Non-pigmented ciliary epithelial cell (primary cell): ENCODE results near the gene DCAF4.
"Not testable (repeated sequence)": the region's sequence is repeated elsewhere in the genome, so short reads cannot be mapped to it uniquely, and the experiment has no call there.

Experiments used
- DNase-seq: peaks from one replicate; pipeline ENCODE4 v3.0.0-alpha.2; 2010; ENCODE audit warnings: low read depth

The DCAF4 gene

DNA sequence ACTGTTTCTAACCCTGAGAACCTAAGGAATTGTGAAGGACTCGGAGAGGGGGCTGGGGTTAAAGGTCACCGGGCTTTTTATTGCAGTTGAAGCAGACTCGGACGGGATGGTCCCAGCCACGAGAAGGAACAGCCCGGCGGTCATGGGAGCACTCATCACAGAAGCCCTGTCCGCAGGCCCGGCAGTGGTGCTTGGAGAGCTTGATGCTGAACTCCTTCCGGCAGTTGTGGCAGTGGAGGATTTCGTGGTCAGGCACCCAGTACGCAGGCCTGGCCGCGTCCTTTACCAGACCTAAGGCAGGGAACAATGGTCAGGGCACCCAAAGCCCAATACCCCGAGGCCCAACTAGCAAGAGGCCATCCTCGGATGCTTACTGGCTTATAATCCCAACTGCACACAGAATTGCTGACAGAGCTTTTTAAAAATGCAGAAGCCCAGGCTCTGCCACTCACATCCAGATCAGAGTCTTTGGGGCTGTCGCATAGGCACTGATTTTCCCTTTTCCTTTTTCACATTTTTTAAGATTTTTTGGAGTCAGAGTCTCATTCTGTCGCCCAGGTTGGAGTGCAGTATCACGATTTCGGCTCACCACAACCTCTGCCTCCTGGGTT, 44.7 kb downstream of the DCAF4 start:
- no peak for DNase-seq

GRCh38 chr14:72974661-72975060, 48.4 kb downstream of the DCAF4 start:
- no peak for DNase-seq

DNA sequence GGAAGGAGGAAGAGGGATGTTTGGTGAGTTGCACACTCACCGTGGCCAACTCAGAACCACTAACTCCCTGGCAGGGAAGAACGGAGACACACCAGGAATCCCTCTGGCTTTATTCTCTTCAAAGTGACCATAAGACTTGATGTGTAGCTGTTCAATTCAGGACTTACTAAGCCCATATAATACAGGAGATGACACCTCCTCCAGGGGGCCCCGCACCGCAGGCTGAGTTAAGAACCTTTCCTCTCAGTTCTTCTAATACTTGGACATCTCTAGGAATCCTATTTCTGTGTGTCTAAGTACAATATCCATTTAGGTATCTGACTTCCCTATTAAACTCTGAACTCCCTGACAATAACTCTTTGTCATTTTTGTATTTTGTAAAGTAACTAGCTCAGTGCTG, 49.5 kb downstream of the DCAF4 start:
- DNase-seq: no peak

DNA sequence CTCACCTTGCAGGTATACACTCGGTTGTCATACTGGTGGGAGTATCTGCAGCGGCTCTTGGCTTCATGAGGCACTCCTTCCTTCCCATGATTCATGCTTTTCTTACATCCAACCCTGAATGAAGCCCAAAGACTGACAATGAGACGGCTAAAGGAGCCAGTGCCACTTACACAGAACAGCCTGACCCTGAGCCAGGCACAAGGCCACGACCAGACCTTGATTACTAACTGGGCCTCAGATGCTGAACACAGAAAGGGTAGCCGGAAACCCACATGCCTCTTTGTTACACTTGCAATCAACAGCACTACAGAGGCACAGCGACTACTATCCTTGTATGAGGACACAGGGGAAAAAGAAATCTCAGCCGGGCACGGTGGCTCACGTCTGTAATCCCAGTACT, 52.6 kb downstream of the DCAF4 start:
- no peak for DNase-seq

DNA sequence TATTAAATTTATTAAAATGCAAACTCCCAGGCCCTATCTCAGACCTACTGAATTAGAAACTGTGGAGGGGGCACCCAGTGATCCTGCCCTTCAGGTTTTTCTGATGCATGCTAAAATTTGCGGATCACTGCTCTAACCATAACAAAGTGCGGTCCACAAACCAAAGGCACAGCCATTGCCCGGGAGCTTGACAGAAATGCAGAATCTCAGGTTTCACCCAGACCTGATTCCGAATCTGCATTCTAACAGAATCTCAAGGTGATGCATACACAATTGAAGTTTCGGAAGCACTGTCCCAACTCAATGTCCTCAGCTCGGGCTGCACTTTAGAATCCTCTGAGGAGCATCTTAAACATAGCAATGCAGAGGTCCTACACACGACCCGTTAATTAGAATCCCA, 54.6 kb downstream of the DCAF4 start:
- no peak for DNase-seq

DNA sequence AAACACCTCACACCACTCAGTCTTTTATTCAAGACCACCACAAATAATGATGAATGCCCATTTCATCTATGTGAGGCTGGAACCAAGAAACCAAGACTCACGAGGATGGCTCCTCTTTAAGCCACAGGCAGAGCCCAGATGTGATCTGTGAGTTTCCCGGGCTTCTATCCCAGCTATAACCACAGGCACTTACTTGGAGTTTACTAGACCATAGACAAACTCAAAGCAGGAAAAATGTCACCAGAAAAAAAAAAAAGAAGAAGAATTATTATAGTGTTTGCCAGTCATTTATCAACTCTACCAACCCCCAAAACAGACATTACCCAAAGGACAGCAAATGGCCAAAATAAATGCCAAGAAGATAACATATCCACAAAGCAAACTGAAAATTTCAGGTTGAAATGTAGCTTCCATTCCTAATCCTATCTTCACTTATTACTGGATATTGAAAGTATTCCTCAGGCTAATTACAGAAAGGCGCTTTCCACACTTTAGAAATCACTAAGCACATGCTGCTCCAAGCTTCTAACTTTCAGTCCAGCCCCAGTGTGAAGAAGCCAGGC, 56.0 kb downstream of the DCAF4 start:
- DNase-seq: no peak

DNA sequence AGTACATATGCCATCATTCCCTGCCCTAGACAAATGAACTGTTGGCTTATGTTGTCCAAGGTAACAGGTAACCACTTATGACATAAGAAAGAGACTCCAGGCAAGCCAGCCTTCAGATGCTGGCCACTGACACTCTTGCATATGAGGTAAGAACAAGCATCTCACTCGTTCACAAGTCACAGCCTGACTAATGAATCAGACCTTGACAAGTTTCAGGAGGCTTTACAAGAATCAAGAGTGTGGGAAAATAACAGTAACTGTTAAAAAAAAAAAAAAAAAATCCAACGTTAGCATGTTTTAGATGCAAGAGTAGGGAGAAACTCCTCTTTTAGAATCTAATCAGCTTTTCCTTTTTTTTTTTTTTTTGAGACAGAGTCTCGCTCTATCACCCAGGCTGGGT, 60.0 kb downstream of the DCAF4 start:
- no peak for DNase-seq

DNA sequence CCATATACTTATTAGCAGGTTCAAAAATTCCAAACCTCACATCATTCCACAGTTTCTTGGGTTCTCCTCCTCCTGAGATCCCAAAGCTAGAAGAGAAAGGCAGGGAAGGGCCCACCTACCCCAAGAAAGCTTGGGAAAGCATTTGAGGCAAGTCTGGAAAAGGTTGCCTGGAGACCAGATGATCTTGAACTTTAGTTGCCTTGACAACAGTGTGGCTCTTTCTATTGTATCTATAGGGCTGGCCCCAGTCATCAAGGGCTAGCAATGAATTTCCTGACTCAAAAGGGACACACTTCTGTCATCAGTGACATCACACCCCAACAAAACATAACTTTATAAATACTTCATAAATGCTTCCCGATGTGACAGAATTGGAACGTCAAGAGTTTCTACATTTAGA, 60.6 kb downstream of the DCAF4 start:
- no peak for DNase-seq

DNA sequence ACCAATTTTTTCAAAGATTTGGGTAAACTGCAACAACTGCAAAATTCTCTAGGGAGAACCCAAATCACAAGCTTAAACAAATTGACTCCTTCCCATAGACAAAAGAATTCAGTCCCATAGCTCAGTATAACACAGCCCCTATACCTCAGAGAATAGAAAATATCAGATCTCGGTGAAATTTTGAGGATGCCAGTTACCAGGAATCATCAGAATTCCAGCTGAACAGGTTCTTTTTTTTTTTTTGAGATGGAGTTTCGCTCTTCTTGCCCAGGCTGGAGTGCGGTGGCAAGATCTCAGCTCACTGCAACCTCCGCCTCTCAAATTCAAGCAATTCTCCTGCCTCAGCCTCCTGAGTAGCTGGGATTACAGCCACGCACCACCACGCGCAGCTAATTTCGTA, 63.9 kb downstream of the DCAF4 start:
- no peak for DNase-seq

DNA sequence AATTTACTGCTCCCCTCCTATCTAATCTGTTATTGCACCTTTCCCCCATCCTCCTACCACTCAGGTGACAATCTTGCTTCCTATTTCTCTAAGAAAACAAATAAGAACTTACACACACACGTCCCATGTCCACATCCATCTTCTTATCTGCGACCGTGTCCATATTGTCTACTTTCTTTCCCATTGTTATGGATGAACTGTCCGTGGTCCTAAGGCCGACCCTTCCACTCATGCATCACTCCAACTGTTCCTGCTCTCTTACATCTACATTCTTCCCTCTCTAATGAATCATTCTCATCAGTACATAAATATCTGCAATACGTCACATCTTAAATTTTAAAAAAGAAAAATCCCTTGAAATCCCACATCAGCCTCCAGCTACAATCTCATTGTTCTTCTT, 70.7 kb downstream of the DCAF4 start:
- no peak for DNase-seq

DNA sequence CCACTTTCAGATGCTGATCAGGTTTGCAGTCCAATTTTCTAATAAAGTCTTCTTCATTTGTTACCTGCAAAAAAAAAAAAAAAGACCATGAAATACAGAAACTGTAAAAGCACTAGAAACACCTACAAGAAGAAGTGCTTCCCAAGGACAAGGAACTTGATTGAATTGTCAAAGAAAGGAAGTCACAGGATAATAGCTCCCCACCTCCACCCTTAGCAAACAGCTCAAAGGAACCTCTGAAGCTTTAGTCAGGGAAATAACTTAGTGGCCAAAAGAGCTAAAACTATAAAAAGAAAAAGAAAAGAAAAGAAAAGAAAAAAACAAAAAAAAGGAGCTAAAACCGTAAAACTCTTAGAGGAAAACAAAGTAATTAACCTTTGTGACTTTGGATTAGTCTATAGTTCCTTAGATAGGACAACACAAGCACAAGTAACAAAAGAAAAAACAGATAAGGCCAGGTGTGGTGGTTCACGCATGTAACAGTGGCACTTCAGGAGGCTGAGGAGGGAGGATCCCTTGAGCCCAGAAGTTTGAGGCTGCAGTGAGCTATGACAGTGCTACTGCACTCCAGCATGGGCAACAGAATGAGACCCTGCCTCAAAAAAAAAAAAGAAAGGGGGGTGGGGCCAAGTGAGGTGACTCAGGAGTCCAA, 72.1 kb downstream of the DCAF4 start:
- no peak for DNase-seq

DNA sequence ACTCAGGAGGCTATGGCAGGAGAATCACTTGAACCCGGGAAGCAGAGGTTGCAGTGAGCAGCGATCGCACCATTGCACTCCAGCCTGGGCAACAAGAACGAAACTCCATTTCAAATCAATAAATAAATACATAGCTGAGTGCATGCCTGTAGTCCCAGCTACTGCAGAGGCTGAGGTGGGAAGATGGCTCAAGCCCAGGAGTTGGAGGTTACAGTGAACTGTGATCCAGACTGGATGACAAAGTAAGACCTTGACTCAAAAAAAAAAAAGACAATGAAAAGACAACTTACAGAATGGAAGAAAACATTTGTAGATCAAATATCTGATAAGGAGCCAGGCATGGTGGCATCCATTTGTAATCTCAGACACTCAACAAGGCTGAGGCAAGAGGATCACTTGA, 73.1 kb downstream of the DCAF4 start:
- DNase-seq: no peak

DNA sequence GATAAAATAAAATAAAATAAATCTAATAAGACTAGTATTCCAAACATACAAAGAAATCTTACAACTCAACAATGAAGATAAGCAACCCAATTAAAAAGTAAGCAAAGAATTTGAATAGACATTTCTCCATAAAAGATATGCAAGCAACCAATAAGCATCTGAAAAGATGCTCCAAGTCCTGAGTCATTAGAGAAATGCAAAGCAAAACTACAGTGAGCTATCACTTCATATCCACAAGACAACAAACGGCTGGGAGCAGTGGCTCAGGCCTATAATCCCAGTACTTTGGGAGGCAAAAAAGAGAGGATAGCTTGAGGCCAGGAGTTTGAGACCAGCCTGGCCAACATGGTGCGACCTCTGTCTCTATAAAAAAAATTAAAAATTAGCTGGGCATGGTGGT, 73.8 kb downstream of the DCAF4 start:
- DNase-seq: no peak

GRCh38 chr14:73003681-73004080, 77.4 kb downstream of the DCAF4 start:
- DNase-seq: no peak

GRCh38 chr14:73004641-73005040, 78.4 kb downstream of the DCAF4 start:
- not testable (repeated sequence) for DNase-seq

DNA sequence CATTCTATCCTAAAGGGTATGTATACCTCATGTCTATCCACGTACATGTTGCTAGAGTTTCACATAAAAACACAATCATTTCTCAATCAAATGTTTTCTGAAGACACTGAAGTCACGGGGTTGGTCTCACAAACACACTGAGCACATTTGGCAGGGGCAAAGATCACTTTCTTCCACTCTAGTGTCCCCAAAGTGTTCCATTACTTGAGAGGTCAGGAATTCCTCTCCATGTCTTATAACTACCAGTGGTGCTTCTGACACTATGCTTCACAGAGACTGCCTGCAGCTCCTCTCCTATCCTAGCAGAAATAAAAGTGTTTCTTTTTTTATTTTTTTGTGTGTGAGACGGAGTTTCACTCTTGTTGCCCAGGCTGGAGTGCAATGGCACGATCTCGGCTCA, 81.6 kb downstream of the DCAF4 start:
- DNase-seq: no peak

GRCh38 chr14:73008501-73008900, 82.2 kb downstream of the DCAF4 start:
- no peak for DNase-seq
